Measurements from ENCODE around the gene LPP. TPM values are rescaled to one million over a fixed set of nuclear protein-coding genes. Genes with fewer than 3 reads are reported as not detected.

The LPP gene
- polyA plus RNA-seq, 3 donors = 24.5 to 26.1 (median 25.4) TPM

GRCh38 chr3:188641076-188641475 is 487.1 kb downstream of the LPP start:
- no peak for DNase-seq (ENCODE audit: low read depth in 3 of 3, low spot score in 2 of 3)

- DNase-seq (ENCODE audit: low read depth in 3 of 3, low spot score in 2 of 3) = no peak
Observed at GRCh38 chr3:188643736-188644135, 489.8 kb downstream of the LPP start.

GRCh38 chr3:188646592-188646991 is 492.6 kb downstream of the LPP start:
- no peak for DNase-seq (ENCODE audit: low read depth in 3 of 3, low spot score in 2 of 3)

- no peak for DNase-seq (ENCODE audit: low read depth in 3 of 3, low spot score in 2 of 3)
Observed at GRCh38 chr3:188647237-188647636, 493.3 kb downstream of the LPP start.

- DNase-seq (ENCODE audit: low read depth in 3 of 3, low spot score in 2 of 3) = no peak
Observed at GRCh38 chr3:188649521-188649920, 495.6 kb downstream of the LPP start.

GRCh38 chr3:188656196-188656982 is 502.4 kb downstream of the LPP start:
- no peak for DNase-seq (ENCODE audit: low read depth in 3 of 3, low spot score in 2 of 3)

- no peak for DNase-seq (ENCODE audit: low read depth in 3 of 3, low spot score in 2 of 3)
Observed at GRCh38 chr3:188658606-188659005, 504.6 kb downstream of the LPP start.

- no peak for DNase-seq (ENCODE audit: low read depth in 3 of 3, low spot score in 2 of 3)
Observed at GRCh38 chr3:188659449-188660090, 505.6 kb downstream of the LPP start.

- DNase-seq (ENCODE audit: low read depth in 3 of 3, low spot score in 2 of 3) = no peak
Observed at GRCh38 chr3:188660415-188660814, 506.5 kb downstream of the LPP start.

- no peak for DNase-seq (ENCODE audit: low read depth in 3 of 3, low spot score in 2 of 3)
Observed at GRCh38 chr3:188661806-188662205, 507.8 kb downstream of the LPP start.

- DNase-seq (ENCODE audit: low read depth in 3 of 3, low spot score in 2 of 3) = no peak
Observed at GRCh38 chr3:188662214-188662613, 508.3 kb downstream of the LPP start.

- DNase-seq (ENCODE audit: low read depth in 3 of 3, low spot score in 2 of 3) = no peak
Observed at GRCh38 chr3:188662795-188663194, 508.8 kb downstream of the LPP start.

- no peak for DNase-seq (ENCODE audit: low read depth in 3 of 3, low spot score in 2 of 3)
Observed at GRCh38 chr3:188663839-188664238, 509.9 kb downstream of the LPP start.

GRCh38 chr3:188664795-188665194 is 510.8 kb downstream of the LPP start:
- no peak for DNase-seq (ENCODE audit: low read depth in 3 of 3, low spot score in 2 of 3)

GRCh38 chr3:188667926-188668325 is 514.0 kb downstream of the LPP start:
- DNase-seq (ENCODE audit: low read depth in 3 of 3, low spot score in 2 of 3) = no peak

- DNase-seq (ENCODE audit: low read depth in 3 of 3, low spot score in 2 of 3) = no peak
Observed at GRCh38 chr3:188670446-188670845, 516.5 kb downstream of the LPP start.

GRCh38 chr3:188671971-188672370 is 518.0 kb downstream of the LPP start:
- no peak for DNase-seq (ENCODE audit: low read depth in 3 of 3, low spot score in 2 of 3)

- DNase-seq (ENCODE audit: low read depth in 3 of 3, low spot score in 2 of 3) = no peak
Observed at GRCh38 chr3:188672840-188673239, 518.9 kb downstream of the LPP start.

GRCh38 chr3:188673646-188674186 is 519.8 kb downstream of the LPP start:
- DNase-seq (ENCODE audit: low read depth in 3 of 3, low spot score in 2 of 3) = no peak

GRCh38 chr3:188674595-188674994 is 520.6 kb downstream of the LPP start:
- no peak for DNase-seq (ENCODE audit: low read depth in 3 of 3, low spot score in 2 of 3)

- no peak for DNase-seq (ENCODE audit: low read depth in 3 of 3, low spot score in 2 of 3)
Observed at GRCh38 chr3:188677344-188677743, 523.4 kb downstream of the LPP start.

GRCh38 chr3:188680189-188680588 is 526.2 kb downstream of the LPP start:
- DNase-seq (ENCODE audit: low read depth in 3 of 3, low spot score in 2 of 3) = no peak

All from right renal cortex interstitium (tissue), 3 donors.